AG08396 (cell line): Measurements from ENCODE around the gene KAT6B.
"Not testable (repeated sequence)": the region's sequence is repeated elsewhere in the genome, so short reads cannot be mapped to it uniquely, and the experiment has no call there.

Experiments used
- DNase-seq: peaks from one replicate; pipeline ENCODE4 v3.0.0; 2012; ENCODE audit warnings: low spot score, mixed read lengths

Gene KAT6B

GRCh38 chr10:74890460-74890859 is 64.1 kb downstream of the KAT6B start:
- no peak for DNase-seq

- no peak for DNase-seq
These were observed 64.7 kb downstream of the KAT6B start for GRCh38 chr10:74891053-74891452.

GRCh38 chr10:74892839-74893238 is 66.4 kb downstream of the KAT6B start:
- DNase-seq: no peak

- not testable (repeated sequence) for DNase-seq
These were observed 66.9 kb downstream of the KAT6B start for GRCh38 chr10:74893329-74893728.

GRCh38 chr10:74896788-74897527 is 70.6 kb downstream of the KAT6B start:
- DNase-seq: no peak

GRCh38 chr10:74898201-74898976 is 72.0 kb downstream of the KAT6B start:
- DNase-seq: no peak

- DNase-seq: no peak
These were observed 73.9 kb downstream of the KAT6B start for GRCh38 chr10:74900297-74900696.

- DNase-seq: no peak
These were observed 74.9 kb downstream of the KAT6B start for GRCh38 chr10:74901301-74901700.

- DNase-seq: no peak
These were observed 75.6 kb downstream of the KAT6B start for GRCh38 chr10:74901867-74902450.

GRCh38 chr10:74903491-74903890 is 77.1 kb downstream of the KAT6B start:
- no peak for DNase-seq

- DNase-seq: no peak
These were observed 80.3 kb downstream of the KAT6B start for GRCh38 chr10:74906611-74907198.

GRCh38 chr10:74909670-74910069 is 83.3 kb downstream of the KAT6B start:
- no peak for DNase-seq

- no peak for DNase-seq
These were observed 84.0 kb downstream of the KAT6B start for GRCh38 chr10:74910241-74910975.

GRCh38 chr10:74910976-74911350 is 84.6 kb downstream of the KAT6B start:
- DNase-seq: no peak

GRCh38 chr10:74912182-74912581 is 85.8 kb downstream of the KAT6B start:
- no peak for DNase-seq

- no peak for DNase-seq
These were observed 86.3 kb downstream of the KAT6B start for GRCh38 chr10:74912682-74913081.

GRCh38 chr10:74913377-74913979 is 87.1 kb downstream of the KAT6B start:
- no peak for DNase-seq

- DNase-seq: no peak
These were observed 89.9 kb downstream of the KAT6B start for GRCh38 chr10:74916283-74916682.

GRCh38 chr10:74917481-74918077 is 91.2 kb downstream of the KAT6B start:
- DNase-seq: no peak

- no peak for DNase-seq
These were observed 93.3 kb downstream of the KAT6B start for GRCh38 chr10:74919671-74920070.

GRCh38 chr10:74921070-74921469 is 94.7 kb downstream of the KAT6B start:
- DNase-seq: not testable (repeated sequence)
